Dedifferentiated amniotic fluid mesenchymal stem cell (primary cell): ENCODE results near the gene RGS8.
A peak's percentile ranks its signal among the peaks of the same experiment; 100 is the strongest.
"Not testable (repeated sequence)": the region's sequence is repeated elsewhere in the genome, so short reads cannot be mapped to it uniquely, and the experiment has no call there.

ENCODE experiments used
- DNase-seq: peaks from one replicate; pipeline ENCODE4 v3.0.0-alpha.2; 2016; ENCODE audit errors: extremely low spot score

Gene RGS8

GRCh38 chr1:182702826-182703524 is 18.6 kb upstream of the RGS8 start:
- no peak for DNase-seq

GRCh38 chr1:182700351-182700709 is 15.9 kb upstream of the RGS8 start:
- DNase-seq = no peak

GRCh38 chr1:182699393-182700350 is 15.3 kb upstream of the RGS8 start:
- DNase-seq = no peak

- DNase-seq = no peak
These were observed 14.6 kb upstream of the RGS8 start for GRCh38 chr1:182698971-182699370.

- not testable (repeated sequence) for DNase-seq
These were observed 8.8 kb upstream of the RGS8 start for GRCh38 chr1:182693139-182693538.

GRCh38 chr1:182690886-182691443 is 6.6 kb upstream of the RGS8 start:
- DNase-seq = no peak

- DNase-seq = no peak
These were observed 4.2 kb upstream of the RGS8 start for GRCh38 chr1:182688436-182689205.

GRCh38 chr1:182687361-182687760 is 3.0 kb upstream of the RGS8 start:
- DNase-seq = no peak

GRCh38 chr1:182686446-182686845 is 2.1 kb upstream of the RGS8 start:
- DNase-seq = no peak

- DNase-seq = no peak
These were observed 828 bp upstream of the RGS8 start for GRCh38 chr1:182685215-182685614.

GRCh38 chr1:182682898-182683501 is 1.4 kb downstream of the RGS8 start:
- DNase-seq = no peak

GRCh38 chr1:182682406-182682805 is 2.0 kb downstream of the RGS8 start:
- DNase-seq = no peak

GRCh38 chr1:182681568-182681912 is 2.8 kb downstream of the RGS8 start:
- DNase-seq = no peak

GRCh38 chr1:182680901-182681567 is 3.4 kb downstream of the RGS8 start:
- DNase-seq = no peak

- no peak for DNase-seq
These were observed 4.0 kb downstream of the RGS8 start for GRCh38 chr1:182680408-182680807.

GRCh38 chr1:182679684-182680083 is 4.7 kb downstream of the RGS8 start:
- DNase-seq = no peak

GRCh38 chr1:182677397-182678098 is 6.8 kb downstream of the RGS8 start:
- DNase-seq = no peak

GRCh38 chr1:182676274-182676673 is 8.1 kb downstream of the RGS8 start:
- no peak for DNase-seq

- peak; percentile 36 for DNase-seq
These were observed 9.8 kb downstream of the RGS8 start for GRCh38 chr1:182674346-182675246.

- DNase-seq = no peak
These were observed 11.9 kb downstream of the RGS8 start for GRCh38 chr1:182672487-182672836.
